PC-3 (cell line): ENCODE measurements around the gene ZSCAN31. TPM values are rescaled to one million over a fixed set of nuclear protein-coding genes. Genes with fewer than 3 reads are reported as not detected.

Source experiments
- ATAC-seq: fragments of 200-7000 bp; cut with Tn5 transposase; 2 replicates; pipeline ENCODE4 v1.9.1; 2020; ENCODE audit warnings: mild to moderate bottlenecking, moderate library complexity
- BruUV-seq: library from RNA; stranded (reverse); fragments of 400-500 nt; replicated peaks from 2 replicates; lab custom pipeline; 2021; lab: Mats Ljungman, UMichigan
- CTCF ChIA-PET: fragments of 300-600 bp; sonication (Branson Sonifier 250); formaldehyde crosslinking; loops from one replicate; lab custom pipeline; 2022; ENCODE audit warnings: antibody characterized with exemption; lab: Charles Lee
- POLR2A ChIA-PET: fragments of 300-600 bp; sonication (Branson Sonifier 250); formaldehyde crosslinking; loops from one replicate; lab custom pipeline; 2022; ENCODE audit warnings: antibody characterized with exemption; ENCODE audit not compliant: unreplicated experiment; lab: Charles Lee
- DNase-seq: peaks from one replicate; pipeline ENCODE4 v3.0.0-alpha.2; 2015
- H2AFZ ChIP-seq: fragments of 300-600 bp; sonication (generic); 2 replicates; pipeline ENCODE4 v1.6.0; 2016; ENCODE audit warnings: antibody characterized with exemption, low read length
- H3F3A ChIP-seq: fragments of 300-600 bp; sonication (generic); one replicate; pipeline ENCODE4 v1.6.0; 2017; ENCODE audit warnings: antibody characterized with exemption, low read length, control low read depth, mild to moderate bottlenecking; ENCODE audit not compliant: unreplicated experiment
- H3K27ac ChIP-seq: fragments of 300-600 bp; sonication (generic); 2 replicates; pipeline ENCODE4 v1.5.1; 2016; ENCODE audit warnings: mild to moderate bottlenecking, low read length
- H3K27me3 ChIP-seq: fragments of 300-600 bp; sonication (generic); 2 replicates; pipeline ENCODE4 v1.6.1; 2016; ENCODE audit warnings: low read length, mixed read lengths
- H3K36me3 ChIP-seq: fragments of 300-600 bp; sonication (generic); 2 replicates; pipeline ENCODE4 v1.6.1; 2016; ENCODE audit warnings: low read depth, mixed run types, low read length, mixed read lengths
- H3K4me1 ChIP-seq: fragments of 300-600 bp; sonication (generic); 2 replicates; pipeline ENCODE4 v1.5.1; 2016; ENCODE audit warnings: low read length; ENCODE audit not compliant: insufficient read depth
- H3K4me2 ChIP-seq: fragments of 300-600 bp; sonication (generic); 2 replicates; pipeline ENCODE4 v1.6.0; 2016; ENCODE audit warnings: low read length
- H3K4me3 ChIP-seq: fragments of 300-600 bp; sonication (generic); 2 replicates; pipeline ENCODE4 v1.5.1; 2016; ENCODE audit warnings: mild to moderate bottlenecking, low read length, mixed read lengths
- H3K79me2 ChIP-seq: fragments of 300-600 bp; sonication (generic); 2 replicates; pipeline ENCODE4 v1.6.1; 2017; ENCODE audit warnings: low read length, mixed read lengths
- H3K9ac ChIP-seq: fragments of 300-600 bp; sonication (generic); 2 replicates; pipeline ENCODE4 v1.6.0; 2016; ENCODE audit warnings: mild to moderate bottlenecking, low read length
- H3K9me2 ChIP-seq: fragments of 300-600 bp; sonication (generic); replicated peaks from 2 replicates; pipeline ENCODE4 v1.6.1; 2016; ENCODE audit warnings: mixed run types, low read length, mixed read lengths
- H3K9me3 ChIP-seq: fragments of 300-600 bp; sonication (generic); 2 replicates; pipeline ENCODE4 v1.6.1; 2016; ENCODE audit warnings: low read length, mixed read lengths
- H4K20me1 ChIP-seq: fragments of 300-600 bp; sonication (generic); 2 replicates; pipeline ENCODE4 v1.6.1; 2016; ENCODE audit warnings: low read length, mixed read lengths
- EZH2 ChIP-seq: fragments of 300-600 bp; sonication (generic); IDR thresholded peaks from one replicate; pipeline ENCODE4 v1.6.1; 2017; ENCODE audit warnings: antibody characterized with exemption, mild to moderate bottlenecking, low read length; ENCODE audit not compliant: unreplicated experiment
- EZH2phosphoT487 ChIP-seq: fragments of 300-600 bp; sonication (generic); IDR thresholded peaks from 2 replicates; pipeline ENCODE4 v1.6.1; 2018; ENCODE audit warnings: mild to moderate bottlenecking, antibody characterized with exemption, low read length, borderline replicate concordance
- intact Hi-C: fragments of 100-400 bp; cut with micrococcal nuclease; formaldehyde crosslinking; loops from 2 replicates; pipeline ENCODE4 v1.9.0; 2023
- total RNA-seq: library from RNA; depleted of rRNA; stranded (reverse); fragments of >200 nt; gene quantifications from 2 replicates; pipeline ENCODE4 v1.2.3, GENCODE V29; 2014
- TF ChIP-seq, protein P1 (sequence below): fragments of 300-600 bp; sonication (generic); conservative IDR thresholded peaks from 2 replicates; pipeline ENCODE4 v1.5.1; 2017; ENCODE audit warnings: antibody characterized with exemption, low read depth, mild to moderate bottlenecking, low read length

ZSCAN31 gene
- total RNA-seq, 1 experiment from 2014 or later = 16.9 TPM

DNA sequence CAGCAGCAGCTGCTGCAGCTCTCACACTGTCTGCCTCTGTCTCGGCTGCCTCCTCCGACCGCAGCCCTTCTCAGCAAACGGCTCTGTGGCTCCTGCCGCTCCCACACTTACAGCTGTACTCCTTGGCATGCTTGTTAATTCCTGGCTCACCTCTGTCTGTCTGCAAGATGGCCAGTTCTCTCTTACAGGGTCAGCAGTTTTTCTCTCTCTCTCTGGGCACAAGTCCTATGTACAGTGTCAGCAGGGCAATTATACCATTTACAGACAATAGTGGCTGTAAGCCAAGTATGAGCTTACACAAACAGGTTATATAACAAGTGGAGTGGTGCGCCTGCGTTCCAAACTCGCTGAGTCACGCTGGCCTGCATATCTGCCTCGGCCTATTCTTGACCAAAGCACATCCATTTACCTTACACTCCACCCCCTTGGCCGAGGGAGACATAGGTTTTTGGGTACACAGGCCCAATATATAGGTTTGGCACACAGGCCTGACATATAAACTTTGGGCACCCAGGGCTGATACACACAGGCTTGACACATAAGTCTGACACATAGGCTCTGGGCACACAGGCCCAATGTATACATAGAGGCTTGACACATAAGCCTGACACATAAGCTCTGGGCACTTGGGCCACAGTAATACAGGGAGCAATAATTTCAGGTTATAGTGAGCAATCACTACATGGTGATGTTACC, 18.2 kb upstream of the ZSCAN31 start:
- Histone ChIP-seq H3K4me1 (peaks cover 53% of the 10 kb centered on the region), H4K20me1 (no peaks in the 10 kb centered on the region), H2AFZ (peak overlapping the region; percentile 8; the same call in 1 of the 2 replicates), H3K79me2 (peaks cover 54% of the 10 kb centered on the region), H3K9me3 (no peaks in the 10 kb centered on the region), H3K27me3 (no peaks in the 10 kb centered on the region), H3K4me3 (peak overlapping the region; percentile 52), H3K9me2 (no peaks in the 10 kb centered on the region), H3F3A (no peaks in the 10 kb centered on the region), H3K27ac (peak overlapping the region; percentile 87), H3K36me3 (no peaks in the 10 kb centered on the region), H3K4me2 (peak overlapping the region; percentile 94), H3K9ac (peak overlapping the region; percentile 67)
- BruUV-seq = no TSS peak
- intact Hi-C loops = loop anchor here (1.0 to 10.0 kb wide), 4 partner anchors 23 to 449 kb away; partner anchors contain the start of genes PGBD1 and ZSCAN9
- CTCF ChIA-PET = interaction anchor here (0.6 to 0.7 kb wide), 3 partner anchors 29 to 533 kb away, joined by 3 to 6 read pairs (median 3); no protein-coding TSS in a partner anchor
- peak; percentile 95 for DNase-seq
- TF ChIP-seq, protein P1, sequence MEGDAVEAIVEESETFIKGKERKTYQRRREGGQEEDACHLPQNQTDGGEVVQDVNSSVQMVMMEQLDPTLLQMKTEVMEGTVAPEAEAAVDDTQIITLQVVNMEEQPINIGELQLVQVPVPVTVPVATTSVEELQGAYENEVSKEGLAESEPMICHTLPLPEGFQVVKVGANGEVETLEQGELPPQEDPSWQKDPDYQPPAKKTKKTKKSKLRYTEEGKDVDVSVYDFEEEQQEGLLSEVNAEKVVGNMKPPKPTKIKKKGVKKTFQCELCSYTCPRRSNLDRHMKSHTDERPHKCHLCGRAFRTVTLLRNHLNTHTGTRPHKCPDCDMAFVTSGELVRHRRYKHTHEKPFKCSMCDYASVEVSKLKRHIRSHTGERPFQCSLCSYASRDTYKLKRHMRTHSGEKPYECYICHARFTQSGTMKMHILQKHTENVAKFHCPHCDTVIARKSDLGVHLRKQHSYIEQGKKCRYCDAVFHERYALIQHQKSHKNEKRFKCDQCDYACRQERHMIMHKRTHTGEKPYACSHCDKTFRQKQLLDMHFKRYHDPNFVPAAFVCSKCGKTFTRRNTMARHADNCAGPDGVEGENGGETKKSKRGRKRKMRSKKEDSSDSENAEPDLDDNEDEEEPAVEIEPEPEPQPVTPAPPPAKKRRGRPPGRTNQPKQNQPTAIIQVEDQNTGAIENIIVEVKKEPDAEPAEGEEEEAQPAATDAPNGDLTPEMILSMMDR = no peak
- TF ChIP-seq EZH2 (no peak), EZH2phosphoT487 (no peak)
- POLR2A ChIA-PET = no interaction called here
- ATAC-seq = peak; percentile 64

DNA sequence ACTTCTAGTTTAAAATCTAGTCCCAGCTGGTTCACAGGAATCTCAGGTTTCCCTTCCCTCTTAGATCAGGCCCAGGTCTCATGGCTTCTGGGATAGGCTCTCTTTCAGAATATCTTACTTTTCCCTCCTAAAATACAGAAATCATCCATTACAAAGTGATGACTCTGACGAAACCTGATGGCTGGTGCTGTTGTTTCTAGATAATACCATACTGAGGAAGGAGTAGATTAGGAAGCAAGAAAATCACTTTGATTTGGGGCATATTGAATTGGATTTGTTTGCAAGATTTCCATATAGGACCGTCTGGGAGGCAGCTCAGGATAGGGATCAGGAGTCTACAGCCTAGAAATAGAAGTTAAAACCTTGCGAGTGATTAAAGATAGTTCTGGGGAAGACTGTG, 17.4 kb upstream of the ZSCAN31 start:
- no peaks in the 10 kb centered on the region for H3K9me2 ChIP-seq
- H3K4me1 ChIP-seq = peaks cover 53% of the 10 kb centered on the region
- peak overlapping the region; percentile 94 for H3K4me2 ChIP-seq
- TF ChIP-seq EZH2phosphoT487 (no peak), EZH2 (no peak)
- TF ChIP-seq, protein P1 = no peak
- no TSS peak for BruUV-seq
- ChIA-PET POLR2A (interaction anchor here (0.5 to 0.6 kb wide), 2 partner anchors 72 to 460 kb away, joined by 3 to 9 read pairs; partner anchors contain the start of gene PGBD1), CTCF (no interaction called here)
- no peaks in the 10 kb centered on the region for H3F3A ChIP-seq
- peaks cover 54% of the 10 kb centered on the region for H3K79me2 ChIP-seq
- intact Hi-C loops = loop anchor here (10.0 kb wide), 1 partner anchor 449 kb away; no protein-coding TSS in a partner anchor
- ATAC-seq (no peak), DNase-seq (peak; percentile 32)
- peak overlapping the region; percentile 52 for H3K4me3 ChIP-seq
- no peaks in the 10 kb centered on the region for H3K27me3 ChIP-seq
- H3K9ac ChIP-seq = peak overlapping the region; percentile 67
- peak overlapping the region; percentile 8; the same call in 1 of the 2 replicates for H2AFZ ChIP-seq
- H3K27ac ChIP-seq = peak overlapping the region; percentile 87
- no peaks in the 10 kb centered on the region for H3K9me3 ChIP-seq
- no peaks in the 10 kb centered on the region for H3K36me3 ChIP-seq
- no peaks in the 10 kb centered on the region for H4K20me1 ChIP-seq
